Lung (tissue), 12 donors: ENCODE measurements around the gene CAMK2D. TPM values are rescaled to one million over a fixed set of nuclear protein-coding genes. Genes with fewer than 3 reads are reported as not detected.
A peak's percentile ranks its signal among the peaks of the same experiment; 100 is the strongest.

Experiments used
- ATAC-seq: fragments of 200-7000 bp; cut with Tn5 transposase; one replicate; pipeline ENCODE4 v1.9.1; 2020; ENCODE audit warnings: moderate number of reproducible peaks; ENCODE audit not compliant: insufficient read depth, low FRiP score
- DNase-seq, 3 donors: peaks; one replicate each; pipeline ENCODE4 v3.0.0-alpha.2; 2013 to 2017
- H3K27ac ChIP-seq, 2 donors: one replicate each; pipeline ENCODE4 v1.5.1; 2013; ENCODE audit warnings: mild to moderate bottlenecking in 2 of 2, moderate library complexity in 2 of 2, control low read depth in 1 of 2, inconsistent platforms in 1 of 2, low read depth in 1 of 2, low read length in 1 of 2
- H3K27me3 ChIP-seq, 3 donors: one replicate each; pipeline ENCODE4 v1.5.1; 2013; ENCODE audit warnings: low read length in 2 of 3; ENCODE audit not compliant: control insufficient read depth in 3 of 3, insufficient read depth in 3 of 3
- H3K36me3 ChIP-seq, 4 donors: one replicate each; pipeline ENCODE4 v1.5.1; 2013; ENCODE audit warnings: low read length in 4 of 4, mild to moderate bottlenecking in 1 of 4, moderate library complexity in 1 of 4; ENCODE audit not compliant: control insufficient read depth in 4 of 4, insufficient read depth in 4 of 4
- H3K4me1 ChIP-seq, 5 donors: one replicate each; pipeline ENCODE4 v1.5.1; 2013; ENCODE audit warnings: low read length in 5 of 5, mild to moderate bottlenecking in 2 of 5, moderate library complexity in 1 of 5; ENCODE audit not compliant: control insufficient read depth in 5 of 5, insufficient read depth in 5 of 5
- H3K4me3 ChIP-seq: one replicate; pipeline ENCODE4 v1.5.1; 2013; ENCODE audit warnings: mild to moderate bottlenecking, control low read depth, moderate library complexity
- H3K9ac ChIP-seq, 2 donors: one replicate each; pipeline ENCODE4 v1.5.1; 2013; ENCODE audit warnings: low read length in 2 of 2, control low read depth in 1 of 2; ENCODE audit not compliant: insufficient read depth in 1 of 2
- H3K9me3 ChIP-seq, 4 donors: one replicate each; pipeline ENCODE4 v1.5.1; 2013; ENCODE audit warnings: low read length in 3 of 4, mild to moderate bottlenecking in 1 of 4, moderate library complexity in 1 of 4; ENCODE audit not compliant: control insufficient read depth in 4 of 4, insufficient read depth in 3 of 4
- WGBS, 2 donors: extraction: QIAGEN DNeasy Blood & Tissue Kit; methylation state at CpG; one replicate each; pipeline ENCODE4 v1.1.7; 2013; 5-methylcytosine and 5-hydroxymethylcytosine counted together
- polyA plus RNA-seq, 2 donors: library from polyadenylated mRNA; stranded (reverse); fragments of 200-250 nt; gene quantifications; one replicate each; pipeline ENCODE4 v1.2.1, GENCODE V29; 2013
- total RNA-seq, 2 donors: library from RNA; depleted of rRNA in 1 of 2; stranded (reverse); fragments of >200 nt in 1 of 2; gene quantifications; one replicate each; pipeline ENCODE4 v1.2.1, GENCODE V29; 2014 to 2021
- TF ChIP-seq, protein P1 (sequence below): IDR thresholded peaks from 2 replicates; pipeline ENCODE4 v1.5.1; 2012; ENCODE audit warnings: mild to moderate bottlenecking; ENCODE audit errors: control extremely low read depth, extremely low read depth
- donor health status: control.
- donor health status: control.
- donor health status: Bipolar disorder and iron deficiency.
- donor health status: healthy.
- donor health status: DM: yes; HTN: yes; CAD: no.

CAMK2D gene
- total and polyA plus RNA-seq, 4 donors: 11.9 to 98.2 (median 36.6) TPM

DNA sequence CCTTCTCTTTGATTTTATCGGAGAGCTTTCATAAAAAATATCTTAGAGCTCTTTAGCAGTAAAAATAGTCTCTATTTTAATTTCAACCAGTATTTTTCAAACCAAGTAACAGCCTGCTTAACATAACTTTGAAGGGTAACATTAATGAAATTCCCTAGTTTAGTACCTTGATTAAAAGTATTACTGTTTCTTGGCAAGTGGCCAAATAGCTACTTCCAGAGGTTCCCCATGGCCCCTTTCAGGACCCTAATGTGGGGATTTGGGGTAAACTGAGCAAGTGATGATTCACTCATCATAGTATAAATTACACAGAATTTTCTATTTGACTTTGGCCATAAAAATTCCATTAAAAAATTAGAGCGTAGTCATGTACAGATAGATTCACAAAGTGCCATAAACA is 211.0 kb downstream of the CAMK2D start:
- Histone ChIP-seq H3K9me3 (no peaks in the 10 kb centered on the region), H3K36me3 (no peaks in the 10 kb centered on the region), H3K4me1 (peaks cover 0 to 11% (median 1%) of the 10 kb centered on the region in 5 donors), H3K27ac (peak overlapping the region in 1 of 2 donors; percentile 16), H3K9ac (no peak overlapping the region), H3K27me3 (no peaks in the 10 kb centered on the region), H3K4me3 (no peak overlapping the region)
- no peak for ATAC-seq
- no peak for DNase-seq
- TF ChIP-seq, protein P1, sequence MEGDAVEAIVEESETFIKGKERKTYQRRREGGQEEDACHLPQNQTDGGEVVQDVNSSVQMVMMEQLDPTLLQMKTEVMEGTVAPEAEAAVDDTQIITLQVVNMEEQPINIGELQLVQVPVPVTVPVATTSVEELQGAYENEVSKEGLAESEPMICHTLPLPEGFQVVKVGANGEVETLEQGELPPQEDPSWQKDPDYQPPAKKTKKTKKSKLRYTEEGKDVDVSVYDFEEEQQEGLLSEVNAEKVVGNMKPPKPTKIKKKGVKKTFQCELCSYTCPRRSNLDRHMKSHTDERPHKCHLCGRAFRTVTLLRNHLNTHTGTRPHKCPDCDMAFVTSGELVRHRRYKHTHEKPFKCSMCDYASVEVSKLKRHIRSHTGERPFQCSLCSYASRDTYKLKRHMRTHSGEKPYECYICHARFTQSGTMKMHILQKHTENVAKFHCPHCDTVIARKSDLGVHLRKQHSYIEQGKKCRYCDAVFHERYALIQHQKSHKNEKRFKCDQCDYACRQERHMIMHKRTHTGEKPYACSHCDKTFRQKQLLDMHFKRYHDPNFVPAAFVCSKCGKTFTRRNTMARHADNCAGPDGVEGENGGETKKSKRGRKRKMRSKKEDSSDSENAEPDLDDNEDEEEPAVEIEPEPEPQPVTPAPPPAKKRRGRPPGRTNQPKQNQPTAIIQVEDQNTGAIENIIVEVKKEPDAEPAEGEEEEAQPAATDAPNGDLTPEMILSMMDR: no peak
- 91 to 97% methylated on average over 2 of the region's 2 CpGs for WGBS, 2 donors

DNA sequence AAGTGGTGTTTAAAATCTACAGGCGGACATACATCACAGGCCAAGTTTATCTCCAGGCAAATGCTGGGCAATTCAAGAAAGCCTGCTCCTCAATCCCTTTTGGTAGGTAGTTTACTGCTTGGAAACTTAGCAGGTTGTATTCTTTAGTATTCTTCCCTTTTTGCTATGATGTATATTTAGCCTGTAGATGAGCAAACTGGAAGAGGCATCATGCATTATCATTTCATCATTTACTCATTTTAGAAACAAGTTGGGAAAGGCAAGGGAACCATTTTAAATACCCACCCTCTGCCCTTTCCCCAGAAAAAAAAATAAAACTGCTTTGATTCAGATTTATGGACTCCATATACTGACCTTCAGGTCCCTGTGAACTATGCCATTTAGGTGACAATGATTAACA is 213.2 kb downstream of the CAMK2D start:
- no peak overlapping the region for H3K9ac ChIP-seq
- H3K4me1 ChIP-seq: peaks cover 0 to 9% (median 0%) of the 10 kb centered on the region in 5 donors
- no peaks in the 10 kb centered on the region for H3K27me3 ChIP-seq
- WGBS, 2 donors: 90 to 93% methylated on average over 1 of the region's 1 CpG
- H3K4me3 ChIP-seq: no peak overlapping the region
- no peaks in the 10 kb centered on the region for H3K9me3 ChIP-seq
- TF ChIP-seq, protein P1: no peak
- DNase-seq: no peak
- no peak for ATAC-seq
- peaks cover 0 to 3% (median 0%) of the 10 kb centered on the region in 4 donors for H3K36me3 ChIP-seq
- peak overlapping the region in 1 of 2 donors; percentile 81 for H3K27ac ChIP-seq

DNA sequence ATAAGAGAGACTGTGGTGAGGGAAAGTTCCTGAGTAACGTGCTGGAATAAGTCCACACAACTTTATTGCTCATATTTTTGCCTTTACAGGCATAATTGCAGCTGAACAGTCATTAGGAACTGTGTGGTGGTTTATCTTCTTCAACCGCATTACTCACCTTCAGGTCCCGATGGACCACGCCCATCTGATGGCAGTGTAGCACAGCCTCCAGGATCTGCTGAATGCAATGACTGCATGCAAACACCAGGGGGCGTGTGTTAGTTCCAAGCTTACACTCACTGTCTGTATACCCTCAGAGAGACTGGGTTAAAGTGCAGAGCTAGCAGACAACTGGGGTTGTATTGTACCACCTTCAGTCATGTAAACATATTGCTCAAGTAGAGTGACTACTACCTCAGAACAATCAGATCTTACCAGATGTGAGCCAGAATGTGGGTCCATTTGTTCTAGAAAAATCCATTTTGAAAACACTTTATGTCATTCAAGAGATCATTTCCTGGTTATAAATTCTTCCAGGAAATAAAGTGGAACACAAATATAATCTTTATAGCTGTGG is 214.0 kb downstream of the CAMK2D start:
- Histone ChIP-seq H3K36me3 (peaks cover 0 to 3% (median 0%) of the 10 kb centered on the region in 4 donors), H3K4me1 (peaks cover 0 to 9% (median 0%) of the 10 kb centered on the region in 5 donors), H3K9ac (no peak overlapping the region), H3K4me3 (no peak overlapping the region), H3K9me3 (no peaks in the 10 kb centered on the region), H3K27ac (peak overlapping the region; percentile 20 to 81), H3K27me3 (no peaks in the 10 kb centered on the region)
- TF ChIP-seq, protein P1: peak; percentile 81
- DNase-seq: peak; percentile 80 to 88 (median 83)
- peak; percentile 99 for ATAC-seq
- 13 to 14% methylated on average over 5 of the region's 5 CpGs for WGBS, 2 donors

DNA sequence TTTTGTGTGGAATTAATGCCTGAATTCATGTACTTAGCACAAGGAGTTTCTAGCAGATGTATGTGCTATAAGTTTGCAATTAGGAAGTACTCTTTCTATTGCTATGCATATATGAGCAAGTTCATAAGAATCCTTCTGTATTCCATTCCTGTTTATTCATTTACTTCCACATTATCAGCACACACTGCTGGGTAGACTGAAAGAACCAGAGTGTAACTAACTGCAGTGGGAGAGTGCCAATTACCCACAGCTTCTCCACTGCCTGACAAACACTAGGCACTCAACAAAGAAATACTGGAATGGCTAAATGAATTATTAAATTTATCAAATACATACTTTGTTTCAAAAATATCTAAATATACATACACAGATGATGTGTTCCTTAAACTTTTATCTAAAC is 219.6 kb downstream of the CAMK2D start:
- no peaks in the 10 kb centered on the region for H3K9me3 ChIP-seq
- ATAC-seq (no peak), DNase-seq (no peak)
- H3K36me3 ChIP-seq: peaks cover 0 to 3% (median 0%) of the 10 kb centered on the region in 4 donors
- H3K4me1 ChIP-seq: peaks cover 0 to 23% (median 8%) of the 10 kb centered on the region in 5 donors
- peak overlapping the region in 1 of 2 donors; percentile 72 for H3K27ac ChIP-seq
- no peak overlapping the region for H3K9ac ChIP-seq
- H3K27me3 ChIP-seq: no peaks in the 10 kb centered on the region
- H3K4me3 ChIP-seq: no peak overlapping the region
- TF ChIP-seq, protein P1: no peak
